Hepatocyte (in vitro differentiated cells): Measurements from ENCODE around the gene SP3.

ENCODE experiments used
- EZH2 ChIP-seq: fragments of 200-600 bp; sonication (generic); IDR thresholded peaks from 2 replicates; pipeline ENCODE4 v1.6.1; 2016; ENCODE audit warnings: antibody characterized with exemption, mild to moderate bottlenecking, borderline replicate concordance
- TF ChIP-seq, protein P1 (sequence below): fragments of 200-600 bp; sonication (generic); IDR thresholded peaks from 2 replicates; pipeline ENCODE4 v1.5.1; 2016; ENCODE audit warnings: antibody characterized with exemption, mild to moderate bottlenecking; ENCODE audit not compliant: poor library complexity

DNA sequence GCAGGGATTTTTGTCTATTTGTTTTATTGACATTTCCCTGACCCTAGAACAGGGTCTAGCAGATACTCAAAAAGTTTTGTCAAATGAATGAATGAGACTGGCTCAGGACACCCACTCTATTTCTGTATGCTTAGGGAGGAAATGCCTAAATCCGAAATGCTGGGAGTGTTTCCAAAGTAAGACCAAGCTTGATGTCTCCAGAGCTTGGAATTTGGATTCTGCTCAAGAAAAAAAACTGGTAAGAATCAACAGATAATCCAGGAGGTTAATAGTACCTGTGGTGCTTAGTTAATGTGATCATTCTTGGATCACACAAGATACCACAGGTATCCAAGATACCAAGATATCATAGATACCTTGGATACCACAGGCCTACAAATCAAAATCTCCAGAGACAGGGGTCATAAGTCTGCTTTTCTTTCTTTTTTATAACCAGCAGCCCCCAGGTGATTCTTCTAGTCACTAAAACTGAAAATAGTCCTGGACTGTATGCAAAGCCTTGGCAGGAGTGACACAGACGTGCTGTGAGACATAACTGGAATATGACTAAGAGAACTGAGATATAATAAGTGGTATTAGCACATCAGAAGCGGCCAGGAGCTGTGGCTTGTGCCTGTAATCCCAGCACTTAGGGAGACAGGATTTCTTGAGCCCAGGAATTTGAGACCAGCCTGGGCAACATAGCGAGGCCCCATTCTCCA lies 39.9 kb upstream of the SP3 start:
- TF ChIP-seq, protein P1, sequence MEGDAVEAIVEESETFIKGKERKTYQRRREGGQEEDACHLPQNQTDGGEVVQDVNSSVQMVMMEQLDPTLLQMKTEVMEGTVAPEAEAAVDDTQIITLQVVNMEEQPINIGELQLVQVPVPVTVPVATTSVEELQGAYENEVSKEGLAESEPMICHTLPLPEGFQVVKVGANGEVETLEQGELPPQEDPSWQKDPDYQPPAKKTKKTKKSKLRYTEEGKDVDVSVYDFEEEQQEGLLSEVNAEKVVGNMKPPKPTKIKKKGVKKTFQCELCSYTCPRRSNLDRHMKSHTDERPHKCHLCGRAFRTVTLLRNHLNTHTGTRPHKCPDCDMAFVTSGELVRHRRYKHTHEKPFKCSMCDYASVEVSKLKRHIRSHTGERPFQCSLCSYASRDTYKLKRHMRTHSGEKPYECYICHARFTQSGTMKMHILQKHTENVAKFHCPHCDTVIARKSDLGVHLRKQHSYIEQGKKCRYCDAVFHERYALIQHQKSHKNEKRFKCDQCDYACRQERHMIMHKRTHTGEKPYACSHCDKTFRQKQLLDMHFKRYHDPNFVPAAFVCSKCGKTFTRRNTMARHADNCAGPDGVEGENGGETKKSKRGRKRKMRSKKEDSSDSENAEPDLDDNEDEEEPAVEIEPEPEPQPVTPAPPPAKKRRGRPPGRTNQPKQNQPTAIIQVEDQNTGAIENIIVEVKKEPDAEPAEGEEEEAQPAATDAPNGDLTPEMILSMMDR: no peak
- no peak for TF ChIP-seq EZH2
